ENCODE measurements around the gene ORC5. TPM values are rescaled to one million over a fixed set of nuclear protein-coding genes. Genes with fewer than 3 reads are reported as not detected.

The ORC5 gene
- total RNA-seq, 1 donor from 2014 or later = 13.9 TPM

DNA sequence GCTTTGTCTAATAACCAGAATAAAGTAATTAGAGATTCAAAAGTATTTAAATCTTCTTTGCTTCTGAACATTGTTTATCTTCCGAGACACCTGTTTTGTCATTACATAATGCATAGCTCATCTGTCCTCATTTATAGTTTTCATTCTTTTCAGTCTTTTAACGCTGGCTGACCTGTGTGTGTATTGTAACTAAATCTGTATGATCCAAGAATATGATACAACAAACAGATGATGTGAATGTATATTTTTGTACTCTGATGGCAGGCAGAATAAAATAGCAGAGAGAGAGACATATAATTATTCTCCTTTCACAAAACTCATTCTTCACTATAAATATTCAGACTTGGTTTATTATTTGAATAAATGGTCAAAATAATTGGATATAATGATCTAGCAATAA lies 80.6 kb downstream of the ORC5 start:
- no peak for DNase-seq (ENCODE audit: low read depth in 2 of 2)

DNA sequence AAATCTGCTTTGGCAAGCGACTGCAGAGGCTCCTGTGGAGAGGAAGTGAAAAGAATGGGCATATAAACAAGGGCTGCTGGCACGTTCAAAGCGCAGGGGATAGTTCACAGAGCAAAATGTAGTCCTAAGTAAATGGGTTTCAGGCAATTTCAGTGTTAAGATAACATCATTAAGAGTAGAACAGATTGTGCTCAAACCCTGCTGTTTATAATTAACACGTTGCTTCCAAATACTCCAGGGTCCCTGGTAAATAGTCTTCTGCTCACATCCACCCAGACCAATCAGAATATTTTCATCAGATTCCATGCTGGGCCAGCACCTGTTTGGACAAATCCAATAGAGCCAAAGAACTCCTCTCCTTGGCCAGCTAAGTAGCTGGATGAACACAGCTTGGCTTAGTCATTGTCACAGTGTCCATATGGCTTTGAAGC lies 81.4 kb downstream of the ORC5 start:
- peak; percentile 45 to 89 for DNase-seq (ENCODE audit: low read depth in 2 of 2)

DNA sequence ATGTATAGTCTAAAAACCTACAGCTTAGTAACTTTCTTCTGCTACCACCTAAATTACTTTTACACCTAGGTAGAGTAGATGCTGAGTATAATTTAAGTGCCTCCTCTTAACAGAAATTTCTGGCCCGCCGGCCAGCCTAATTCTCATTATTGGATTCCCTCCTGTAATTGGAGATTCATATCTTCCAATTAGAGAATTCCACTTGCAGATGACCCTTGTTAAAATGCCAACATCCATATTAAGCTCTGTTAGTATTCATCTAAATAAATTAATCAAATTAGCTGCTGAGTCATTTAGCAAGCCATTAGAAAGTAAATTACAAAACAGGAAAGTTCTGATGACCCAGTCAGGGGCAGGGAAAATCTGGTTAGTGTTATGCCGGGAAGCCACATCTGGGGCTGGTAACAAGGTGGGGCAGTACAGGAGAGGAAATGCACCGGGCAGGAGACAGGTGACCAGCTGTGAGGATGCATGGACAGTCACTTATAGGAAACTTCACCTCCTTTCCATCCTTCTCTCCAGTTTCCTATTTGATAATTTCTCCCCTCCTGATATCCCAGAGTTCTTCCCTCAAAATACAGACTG lies 82.8 kb downstream of the ORC5 start:
- no peak for DNase-seq (ENCODE audit: low read depth in 2 of 2)

DNA sequence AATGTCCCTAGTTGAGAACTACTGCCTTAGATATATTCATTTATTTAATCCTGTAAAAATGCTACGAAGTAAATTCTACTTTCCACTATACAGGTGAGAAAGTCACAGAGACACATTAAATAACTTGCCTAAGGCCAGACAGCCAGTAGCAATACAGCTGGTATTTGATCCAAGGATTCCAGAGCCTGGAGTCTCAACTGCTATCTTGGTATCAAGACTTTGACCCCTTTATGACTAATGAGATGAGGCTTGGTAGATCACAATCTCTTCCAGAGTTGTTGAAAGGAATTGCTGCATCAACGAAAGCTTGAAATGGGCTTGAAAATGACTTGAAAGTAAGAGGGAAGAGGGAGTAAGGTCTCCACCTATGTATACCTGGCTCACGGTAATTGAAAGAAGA lies 83.3 kb downstream of the ORC5 start:
- DNase-seq (ENCODE audit: low read depth in 2 of 2) = no peak

DNA sequence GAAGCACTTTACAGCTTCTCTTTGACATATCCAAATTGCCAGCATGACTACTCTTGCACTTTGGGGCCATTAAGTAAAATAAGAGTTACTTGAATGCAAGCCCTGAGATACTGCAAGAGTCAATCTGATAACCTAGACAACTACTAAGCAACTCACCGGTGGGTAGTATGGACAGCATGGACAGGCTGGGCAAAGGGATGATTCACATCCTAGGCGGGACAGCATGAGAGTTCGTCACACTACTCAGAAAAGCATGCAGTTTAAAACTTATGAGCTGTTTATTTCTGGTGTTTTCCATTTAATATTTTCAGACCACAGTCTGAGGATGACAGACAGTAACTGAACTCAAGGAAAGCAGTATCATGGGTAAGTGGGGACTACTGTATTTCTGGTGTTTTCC lies 84.0 kb downstream of the ORC5 start:
- peak; percentile 44 to 71 for DNase-seq (ENCODE audit: low read depth in 2 of 2)

DNA sequence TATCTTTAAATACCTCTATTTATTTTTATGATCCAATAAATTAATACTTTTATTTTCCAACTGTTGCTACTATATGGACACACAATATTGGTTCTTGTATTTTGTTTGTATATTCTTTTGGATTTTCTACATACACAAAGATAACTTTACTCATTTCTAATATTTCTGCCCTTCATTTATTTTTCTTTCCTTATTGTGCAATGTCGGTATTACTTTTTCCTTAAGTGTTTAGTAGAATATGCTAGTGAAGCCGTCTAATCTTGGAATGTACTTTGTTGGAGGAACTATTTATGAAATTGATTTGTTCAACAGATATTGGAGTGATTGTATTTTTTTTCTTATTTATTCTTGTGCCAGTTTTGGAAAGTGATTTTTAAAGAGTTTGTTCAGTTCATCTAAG lies 94.0 kb downstream of the ORC5 start:
- no peak for DNase-seq (ENCODE audit: low read depth in 2 of 2)

DNA sequence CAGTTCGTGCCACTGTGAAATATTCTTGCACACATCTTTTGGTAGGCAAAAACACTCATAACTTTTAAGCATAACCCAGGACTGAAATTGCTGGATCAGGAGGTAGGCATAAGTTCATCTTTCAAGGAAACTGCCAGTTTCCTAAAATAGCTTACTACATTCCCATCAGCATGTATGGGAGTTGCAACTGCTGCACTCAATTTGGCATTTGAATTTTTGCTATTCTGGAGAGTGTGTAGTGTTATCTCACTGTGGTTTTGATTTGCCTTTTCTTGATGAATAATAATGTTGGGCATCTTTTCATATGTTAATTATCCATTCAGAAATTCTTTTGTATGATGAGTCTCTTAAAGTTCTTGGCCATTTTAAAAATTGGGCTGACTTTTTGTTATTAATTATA lies 95.2 kb downstream of the ORC5 start:
- no peak for DNase-seq (ENCODE audit: low read depth in 2 of 2)

DNA sequence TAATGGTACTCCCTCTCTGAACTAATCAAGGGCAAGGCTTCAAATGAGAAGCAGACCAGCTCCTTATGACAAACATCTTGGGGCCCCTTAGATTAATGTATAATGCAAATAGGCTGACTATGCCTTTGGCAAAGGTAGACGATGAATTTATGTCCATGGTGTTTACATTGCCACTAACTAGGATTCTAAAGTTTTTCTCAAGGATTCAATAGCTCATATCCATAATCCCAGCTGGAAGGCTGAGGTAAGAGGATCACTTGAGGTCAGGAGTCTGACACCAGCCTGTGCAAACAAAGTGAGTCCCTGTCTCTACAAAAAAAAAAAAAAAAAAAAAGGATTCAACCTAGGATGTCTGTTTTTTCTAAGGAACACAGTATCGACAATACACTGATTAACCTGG lies 96.5 kb downstream of the ORC5 start:
- no peak for DNase-seq (ENCODE audit: low read depth in 2 of 2)

DNA sequence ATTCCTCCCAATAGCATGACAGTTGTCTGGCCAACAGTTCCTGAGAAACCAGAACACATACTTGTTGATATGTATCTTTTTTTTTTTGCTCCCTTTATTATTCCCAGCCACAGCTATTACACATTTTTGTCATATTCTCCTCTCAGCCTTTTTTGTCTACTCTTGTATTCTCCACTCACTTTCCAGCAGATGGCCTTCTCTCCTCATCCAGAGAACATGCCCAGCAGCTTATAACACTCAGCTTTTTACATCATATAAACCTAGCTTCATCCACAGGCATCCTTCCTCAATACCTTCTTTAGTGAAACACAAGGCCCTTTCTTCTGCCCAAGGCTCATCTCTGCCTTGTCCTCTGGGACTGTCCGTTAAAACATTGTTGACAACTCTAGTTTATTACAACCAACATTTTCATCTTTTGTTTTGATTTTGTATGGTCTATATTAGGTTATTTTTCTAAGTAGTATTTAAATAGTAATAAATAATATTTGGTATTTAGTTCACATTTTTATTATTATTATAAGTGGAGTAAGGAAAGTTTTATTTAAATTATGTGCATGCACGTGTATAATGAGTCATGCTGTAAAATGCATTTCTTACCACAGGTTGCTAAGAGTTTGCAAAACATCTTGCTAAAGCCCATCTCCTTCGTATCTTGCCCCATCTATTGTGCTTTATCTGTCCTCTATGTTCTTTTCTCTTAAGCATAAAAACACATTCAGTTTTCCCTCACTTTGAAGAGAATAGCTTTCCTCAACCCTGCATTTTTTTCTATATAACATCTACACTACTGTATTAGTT lies 101.5 kb downstream of the ORC5 start:
- DNase-seq (ENCODE audit: low read depth in 2 of 2) = peak; percentile 36 to 80

DNA sequence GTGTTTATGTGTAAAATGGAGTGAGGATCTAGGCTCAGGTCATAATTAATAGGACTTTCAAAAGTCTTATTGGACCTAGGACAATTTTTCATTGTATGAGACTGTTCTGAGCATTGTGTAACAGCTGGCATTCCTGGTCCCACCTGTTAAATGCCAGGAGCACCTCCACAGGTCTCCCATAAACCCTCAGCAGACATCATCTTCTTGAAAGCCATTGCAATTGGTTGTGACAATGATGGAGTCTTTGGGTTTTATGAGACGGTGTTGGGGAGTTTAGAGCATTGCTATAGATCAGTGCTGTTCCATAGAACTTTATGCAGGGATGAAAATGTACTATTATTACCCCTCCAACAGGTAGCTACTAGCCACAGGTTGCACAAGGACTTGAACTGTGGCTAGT lies 108.9 kb downstream of the ORC5 start:
- no peak for DNase-seq (ENCODE audit: low read depth in 2 of 2)

DNA sequence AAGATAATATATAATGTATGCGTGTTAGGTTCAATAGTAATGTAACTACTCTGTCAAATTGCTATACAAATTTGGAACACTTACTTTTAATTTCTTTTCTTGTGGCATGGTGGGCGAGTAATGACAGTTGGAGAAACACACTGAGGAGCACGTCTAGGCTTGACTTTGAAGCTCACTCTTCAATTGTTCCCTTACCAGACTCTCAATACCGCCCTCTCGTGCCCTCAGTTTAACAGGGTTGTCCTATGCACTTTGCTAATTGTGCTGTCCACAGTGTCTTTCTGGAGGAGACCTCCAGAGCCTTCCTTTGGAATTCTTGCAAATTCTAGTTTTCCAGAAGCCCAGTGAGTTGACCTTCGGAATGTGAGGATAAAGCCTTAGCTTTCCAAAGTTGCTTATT lies 111.1 kb downstream of the ORC5 start:
- DNase-seq (ENCODE audit: low read depth in 2 of 2) = peak; percentile 47 to 54

DNA sequence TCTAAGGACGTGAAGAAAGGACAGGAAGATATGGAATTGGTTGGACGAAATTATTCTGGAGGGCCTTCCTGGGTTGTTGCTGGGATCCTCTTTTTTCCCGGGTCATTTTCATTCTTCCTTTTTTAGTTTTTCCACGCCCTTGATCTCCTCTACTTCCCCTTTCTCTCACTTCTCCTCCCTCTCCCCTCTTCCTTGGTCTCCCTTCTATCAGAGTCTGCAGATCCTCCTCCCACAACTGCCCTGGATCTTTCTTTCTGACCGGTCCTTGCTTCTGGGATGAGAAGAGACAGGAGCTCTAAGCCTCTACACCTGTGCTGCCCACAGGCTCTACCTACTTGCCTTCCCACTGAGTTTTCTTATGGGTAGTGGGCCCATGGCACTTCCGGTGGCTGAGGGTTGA lies 114.7 kb downstream of the ORC5 start:
- no peak for DNase-seq (ENCODE audit: low read depth in 2 of 2)

DNA sequence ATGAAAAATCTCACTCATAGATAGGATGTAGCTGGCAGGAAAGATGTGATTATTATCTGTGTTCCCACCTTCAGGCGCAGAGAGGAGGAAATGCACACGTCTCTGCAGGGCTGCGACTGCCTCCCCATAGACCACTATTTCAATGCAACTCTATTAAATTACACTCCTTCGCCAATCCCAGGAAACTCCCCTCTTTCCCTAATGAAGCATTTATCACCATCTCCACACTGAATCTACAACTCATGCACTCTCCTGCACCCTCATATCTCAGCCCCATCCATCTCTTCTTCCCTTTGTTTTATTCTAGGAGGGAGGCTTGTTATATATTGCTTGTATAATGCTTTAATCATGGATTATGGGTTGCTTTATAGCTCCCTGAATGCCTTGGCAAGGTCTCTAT lies 116.6 kb downstream of the ORC5 start:
- DNase-seq (ENCODE audit: low read depth in 2 of 2) = peak in 1 of 2 donors; percentile 13

DNA sequence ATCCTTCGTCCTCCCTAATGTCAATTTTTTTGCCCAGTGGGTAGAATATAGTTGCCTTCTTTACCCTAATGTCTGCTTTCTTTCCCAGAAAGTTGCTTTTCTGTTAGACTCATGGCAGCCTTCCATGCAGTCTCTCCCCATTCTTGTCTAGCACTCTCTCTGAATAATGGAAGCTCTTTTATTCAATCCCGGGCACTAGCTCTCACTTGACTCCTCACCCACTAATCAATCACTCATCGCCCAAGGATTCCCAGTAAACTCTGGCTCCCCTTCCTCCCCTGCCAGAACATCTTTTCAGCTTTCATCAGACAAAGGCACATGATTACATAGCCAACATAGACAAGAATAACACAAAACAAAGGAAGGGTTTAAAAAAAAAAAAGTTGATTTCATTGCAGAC lies 118.2 kb downstream of the ORC5 start:
- DNase-seq (ENCODE audit: low read depth in 2 of 2) = peak in 1 of 2 donors; percentile 94

DNA sequence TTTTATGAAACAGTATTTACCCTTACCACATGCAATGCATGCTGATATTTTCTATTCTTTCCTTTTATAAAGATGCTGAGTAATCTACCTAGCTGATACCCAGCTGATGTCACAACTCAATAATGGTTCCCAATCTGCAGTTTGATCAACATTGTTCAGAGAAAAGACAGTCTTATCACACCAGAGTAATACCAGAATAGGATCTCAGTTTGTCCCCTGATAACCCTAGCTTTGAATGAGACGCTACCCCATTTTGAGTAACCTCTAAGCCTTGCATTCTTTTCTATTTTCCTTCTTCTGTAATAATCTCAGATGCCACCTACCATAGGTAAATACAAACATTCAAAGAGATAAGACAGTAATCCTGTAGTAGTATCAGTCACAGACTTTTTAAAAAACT lies 118.8 kb downstream of the ORC5 start:
- DNase-seq (ENCODE audit: low read depth in 2 of 2) = no peak

Other genes with a start within 250 kb of the ORC5 start
- 375 and 1,451 TPM in 2 replicates for gene RELN, start 218.4 kb downstream of the ORC5 start, total RNA-seq
- gene LHFPL3, start 120.6 kb upstream of the ORC5 start, total RNA-seq = not detected in 2 replicates

All from lung microvascular endothelial cell (primary cell).